Neural cell (in vitro differentiated cells): ENCODE data around the gene CGRRF1. TPM values are rescaled to one million over a fixed set of nuclear protein-coding genes. Genes with fewer than 3 reads are reported as not detected.

Experiments used
- H2AFZ ChIP-seq: fragments of 200-600, 300-800 bp; sonication (generic), shearing (Covaris generic); 2 replicates; pipeline ENCODE4 v1.6.0; 2014; ENCODE audit warnings: low read depth, mild to moderate bottlenecking, antibody characterized with exemption, low read length, moderate library complexity
- H3F3A ChIP-seq: fragments of 200-600 bp; shearing (Covaris generic); 2 replicates; pipeline ENCODE4 v1.6.1; 2016; ENCODE audit warnings: mild to moderate bottlenecking, moderate library complexity, mixed read lengths, antibody characterized with exemption, low read length; ENCODE audit not compliant: insufficient read depth, poor library complexity, severe bottlenecking
- H3K27ac ChIP-seq: fragments of 200-600, 300-800 bp; sonication (generic), shearing (Covaris generic); 2 replicates; pipeline ENCODE4 v1.5.1; 2014; ENCODE audit warnings: mild to moderate bottlenecking, low read length, moderate library complexity
- H3K27me3 ChIP-seq: fragments of 300-800, 200-600 bp; sonication (generic), shearing (Covaris generic); 2 replicates; pipeline ENCODE4 v1.6.0; 2014; ENCODE audit warnings: mild to moderate bottlenecking, low read depth, low read length, moderate library complexity; ENCODE audit not compliant: insufficient read depth
- H3K36me3 ChIP-seq: fragments of 300-800, 200-600 bp; sonication (generic), shearing (Covaris generic); 2 replicates; pipeline ENCODE4 v1.5.1; 2014; ENCODE audit warnings: mild to moderate bottlenecking, antibody characterized with exemption, low read length, moderate library complexity; ENCODE audit not compliant: insufficient read depth
- H3K4me2 ChIP-seq: fragments of 300-800, 200-600 bp; sonication (generic), shearing (Covaris generic); 2 replicates; pipeline ENCODE4 v1.6.0; 2014; ENCODE audit warnings: mild to moderate bottlenecking, low read length
- H3K4me3 ChIP-seq: fragments of 300-800, 200-600 bp; sonication (generic), shearing (Covaris generic); 2 replicates; pipeline ENCODE4 v1.5.1; 2014; ENCODE audit warnings: mild to moderate bottlenecking, low read length, moderate library complexity
- H3K79me2 ChIP-seq: fragments of 200-600 bp; shearing (Covaris generic); replicated peaks from 2 replicates; pipeline ENCODE4 v1.6.0; 2014; ENCODE audit warnings: mild to moderate bottlenecking, low read length, moderate library complexity; ENCODE audit not compliant: insufficient read depth
- H3K9ac ChIP-seq: fragments of 300-800, 200-600 bp; sonication (generic), shearing (Covaris generic); 2 replicates; pipeline ENCODE4 v1.6.1; 2016; ENCODE audit warnings: mild to moderate bottlenecking, low read length, mixed read lengths
- H3K9me2 ChIP-seq: fragments of 200-600 bp; shearing (Covaris generic); 2 replicates; pipeline ENCODE4 v1.6.1; 2016; ENCODE audit warnings: mild to moderate bottlenecking, low read length, mixed read lengths; ENCODE audit not compliant: insufficient read depth
- H3K9me3 ChIP-seq: fragments of 200-600, 300-800 bp; sonication (generic), shearing (Covaris generic); 2 replicates; pipeline ENCODE4 v1.6.1; 2016; ENCODE audit warnings: mild to moderate bottlenecking, mixed run types, low read length, moderate library complexity, mixed read lengths
- H4K20me1 ChIP-seq: fragments of 200-600 bp; shearing (Covaris generic); 2 replicates; pipeline ENCODE4 v1.6.1; 2016; ENCODE audit warnings: mild to moderate bottlenecking, mixed run types; ENCODE audit not compliant: insufficient read depth
- CTCF ChIP-seq: fragments of 450-650 bp; IDR thresholded peaks from 2 replicates; pipeline ENCODE4 v1.5.1; 2014; ENCODE audit warnings: antibody characterized with exemption, mild to moderate bottlenecking, moderate library complexity; ENCODE audit not compliant: poor library complexity, severe bottlenecking
- EP300 ChIP-seq: fragments of 450-650 bp; conservative IDR thresholded peaks from 2 replicates; pipeline ENCODE4 v1.6.1; 2014; ENCODE audit warnings: antibody characterized with exemption, mild to moderate bottlenecking, moderate library complexity; ENCODE audit not compliant: poor library complexity, severe bottlenecking
- MXI1 ChIP-seq: fragments of 450-650 bp; conservative IDR thresholded peaks from 2 replicates; pipeline ENCODE4 v1.6.1; 2014; ENCODE audit warnings: antibody characterized with exemption, mild to moderate bottlenecking; ENCODE audit not compliant: poor library complexity, severe bottlenecking
- POLR2AphosphoS5 ChIP-seq: IDR thresholded peaks from 2 replicates; pipeline ENCODE4 v1.6.1; 2012
- RAD21 ChIP-seq: fragments of 450-650 bp; conservative IDR thresholded peaks from 2 replicates; pipeline ENCODE4 v1.6.1; 2014; ENCODE audit warnings: antibody characterized with exemption, mild to moderate bottlenecking, moderate library complexity
- REST ChIP-seq: IDR thresholded peaks from 2 replicates; pipeline ENCODE4 v1.6.1; 2012; ENCODE audit warnings: borderline replicate concordance
- SMC3 ChIP-seq: fragments of 450-650 bp; conservative IDR thresholded peaks from 2 replicates; pipeline ENCODE4 v1.6.1; 2014; ENCODE audit warnings: antibody characterized with exemption, mild to moderate bottlenecking, moderate library complexity; ENCODE audit not compliant: poor library complexity
- TAF1 ChIP-seq: IDR thresholded peaks from 2 replicates; pipeline ENCODE4 v1.6.1; 2012; ENCODE audit warnings: low read depth
- polyA plus RNA-seq: library from polyadenylated mRNA; depleted of rRNA; stranded (reverse); fragments of >200 nt; gene quantifications from 2 replicates; pipeline ENCODE4 v1.2.3, GENCODE V29; 2014

CGRRF1 gene
- polyA plus RNA-seq, 1 donor from 2014 or later: 31.0 TPM

- Histone ChIP-seq H3K4me2 (no peak overlapping the region), H3K27me3 (no peaks in the 10 kb centered on the region), H3F3A (no peaks in the 10 kb centered on the region), H3K9me2 (no peaks in the 10 kb centered on the region), H2AFZ (no peak overlapping the region), H3K79me2 (no peaks in the 10 kb centered on the region), H3K9me3 (no peaks in the 10 kb centered on the region), H4K20me1 (no peaks in the 10 kb centered on the region), H3K4me3 (no peak overlapping the region), H3K36me3 (no peaks in the 10 kb centered on the region), H3K27ac (no peak overlapping the region), H3K9ac (no peak overlapping the region)
- no peak for TF ChIP-seq MXI1
- no peak for TF ChIP-seq REST
- TF ChIP-seq RAD21: no peak
Observed at GRCh38 chr14:54577977-54578376, 68.3 kb downstream of the CGRRF1 start.

- Histone ChIP-seq H3K9me2 (no peaks in the 10 kb centered on the region), H3F3A (no peaks in the 10 kb centered on the region), H4K20me1 (no peaks in the 10 kb centered on the region), H3K4me2 (no peak overlapping the region), H2AFZ (no peak overlapping the region), H3K79me2 (no peaks in the 10 kb centered on the region), H3K4me3 (no peak overlapping the region), H3K27me3 (no peaks in the 10 kb centered on the region), H3K36me3 (no peaks in the 10 kb centered on the region), H3K27ac (no peak overlapping the region), H3K9ac (no peak overlapping the region), H3K9me3 (no peaks in the 10 kb centered on the region)
- TF ChIP-seq POLR2AphosphoS5: no peak
- TF ChIP-seq RAD21: no peak
- TF ChIP-seq TAF1: no peak
- TF ChIP-seq EP300: no peak
- TF ChIP-seq REST: no peak
Observed at GRCh38 chr14:54579621-54580020, 69.9 kb downstream of the CGRRF1 start.

- TF ChIP-seq SMC3 (no peak), MXI1 (no peak), REST (no peak), CTCF (no peak)
- H3K4me2 ChIP-seq: no peak overlapping the region
- H3K36me3 ChIP-seq: no peaks in the 10 kb centered on the region
- no peak overlapping the region for H3K27ac ChIP-seq
- H3K27me3 ChIP-seq: no peaks in the 10 kb centered on the region
- H3K9ac ChIP-seq: no peak overlapping the region
- no peak overlapping the region for H3K4me3 ChIP-seq
- H3K9me3 ChIP-seq: no peaks in the 10 kb centered on the region
- H4K20me1 ChIP-seq: no peaks in the 10 kb centered on the region
- H3K9me2 ChIP-seq: no peaks in the 10 kb centered on the region
- H3F3A ChIP-seq: no peaks in the 10 kb centered on the region
- no peaks in the 10 kb centered on the region for H3K79me2 ChIP-seq
- H2AFZ ChIP-seq: no peak overlapping the region
Observed at GRCh38 chr14:54580933-54581332, 71.2 kb downstream of the CGRRF1 start.
